ENCODE results near the gene AKAP13. TPM values are rescaled to one million over a fixed set of nuclear protein-coding genes. Genes with fewer than 3 reads are reported as not detected.

Gene AKAP13
- total RNA-seq, 1 experiment from 2014 or later, result 36.0 TPM

DNA sequence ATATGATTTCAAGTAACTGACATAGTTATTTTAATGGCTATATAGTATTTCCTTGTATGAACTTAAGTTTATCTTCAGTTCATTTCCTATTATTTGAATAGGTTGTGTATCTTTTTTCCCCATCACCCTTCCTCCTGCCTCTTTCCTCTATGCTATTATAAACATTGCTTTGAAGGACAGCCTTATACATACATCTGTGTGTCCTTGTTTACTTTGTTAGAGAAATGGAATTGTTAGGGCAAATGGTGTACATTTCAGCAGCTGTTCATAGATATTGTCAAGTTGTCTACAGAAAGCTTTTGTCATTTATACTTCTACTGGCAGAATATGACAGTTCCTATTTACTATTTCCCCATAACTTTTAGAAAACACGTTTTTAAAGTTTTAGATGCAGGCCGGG, 18.4 kb downstream of the AKAP13 start:
- in situ Hi-C loops (cut with HindIII; ENCODE audit: low pct_unique_long_range_greater_than_20kb, low sequenced_read_pairs), result no loop called here
- DNase-seq (ENCODE audit: low read depth, low spot score), result no peak

GRCh38 chr15:85399627-85400026, 19.2 kb downstream of the AKAP13 start:
- in situ Hi-C loops (cut with HindIII; ENCODE audit: low pct_unique_long_range_greater_than_20kb, low sequenced_read_pairs), result no loop called here
- no peak for DNase-seq (ENCODE audit: low read depth, low spot score)

DNA sequence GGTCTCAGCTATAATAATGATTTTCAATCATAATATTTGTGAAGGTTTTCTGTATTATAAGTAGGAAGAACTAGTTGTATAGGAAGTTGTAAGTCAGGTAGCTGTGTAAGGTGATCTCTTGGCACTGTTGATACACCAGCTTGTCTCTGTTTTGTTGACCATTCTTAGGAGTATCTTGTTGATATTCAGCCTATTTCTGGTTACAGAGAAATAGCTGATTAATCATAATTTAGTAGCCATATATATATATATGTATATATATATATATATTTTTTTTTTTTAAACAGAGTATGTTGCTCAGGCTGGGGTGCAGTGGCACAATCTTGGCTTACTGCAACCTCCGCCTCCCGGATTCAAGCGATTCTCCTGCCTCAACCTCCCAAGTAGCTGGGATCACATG, 20.2 kb downstream of the AKAP13 start:
- in situ Hi-C loops (cut with HindIII; ENCODE audit: low pct_unique_long_range_greater_than_20kb, low sequenced_read_pairs), result no loop called here
- no peak for DNase-seq (ENCODE audit: low read depth, low spot score)

GRCh38 chr15:85401108-85401774, 20.8 kb downstream of the AKAP13 start:
- no peak for DNase-seq (ENCODE audit: low read depth, low spot score)
- in situ Hi-C loops (cut with HindIII; ENCODE audit: low pct_unique_long_range_greater_than_20kb, low sequenced_read_pairs), result no loop called here

GRCh38 chr15:85402195-85402881, 21.9 kb downstream of the AKAP13 start:
- DNase-seq (ENCODE audit: low read depth, low spot score), result no peak
- in situ Hi-C loops (cut with HindIII; ENCODE audit: low pct_unique_long_range_greater_than_20kb, low sequenced_read_pairs), result no loop called here

GRCh38 chr15:85403745-85404144, 23.3 kb downstream of the AKAP13 start:
- in situ Hi-C loops (cut with HindIII; ENCODE audit: low pct_unique_long_range_greater_than_20kb, low sequenced_read_pairs), result no loop called here
- DNase-seq (ENCODE audit: low read depth, low spot score), result no peak

DNA sequence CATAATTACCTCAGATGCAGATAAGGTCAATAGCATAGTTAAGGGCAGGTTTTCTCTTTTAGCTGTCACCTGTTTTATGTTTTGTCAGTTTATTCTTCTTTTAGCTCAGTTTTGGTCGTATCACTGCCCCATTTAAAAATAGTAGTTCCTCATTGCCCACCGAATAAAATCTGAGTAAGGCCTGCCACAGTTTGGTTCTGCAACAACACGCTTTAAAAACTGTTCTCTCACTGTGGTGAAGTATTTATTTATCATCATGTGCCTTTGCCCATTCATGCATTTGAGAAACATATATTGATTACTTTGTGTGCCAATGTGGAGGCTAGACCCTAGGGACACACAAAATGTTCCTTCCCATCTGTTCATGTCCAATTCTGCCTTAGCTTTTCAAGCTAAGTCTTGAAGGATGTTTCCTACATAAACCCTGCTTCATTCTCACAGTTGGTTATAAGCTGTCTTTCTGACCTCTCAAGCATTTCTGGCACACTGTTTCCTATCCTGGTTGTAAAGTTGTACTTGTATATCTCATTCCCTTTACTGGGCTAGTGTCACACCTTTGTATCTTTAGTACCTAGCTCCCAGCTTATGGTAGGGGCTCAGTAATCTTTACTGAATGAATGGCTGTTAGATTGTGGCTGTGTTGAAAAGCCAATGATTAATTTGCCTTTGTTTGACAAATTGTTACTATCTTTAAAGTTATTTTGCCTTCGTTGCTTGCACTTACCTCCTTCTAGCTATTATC, 23.9 kb downstream of the AKAP13 start:
- DNase-seq (ENCODE audit: low read depth, low spot score), result no peak
- in situ Hi-C loops (cut with HindIII; ENCODE audit: low pct_unique_long_range_greater_than_20kb, low sequenced_read_pairs), result no loop called here

- no peak for DNase-seq (ENCODE audit: low read depth, low spot score)
- in situ Hi-C loops (cut with HindIII; ENCODE audit: low pct_unique_long_range_greater_than_20kb, low sequenced_read_pairs), result no loop called here
Observed at GRCh38 chr15:85404918-85405866, 24.8 kb downstream of the AKAP13 start.

DNA sequence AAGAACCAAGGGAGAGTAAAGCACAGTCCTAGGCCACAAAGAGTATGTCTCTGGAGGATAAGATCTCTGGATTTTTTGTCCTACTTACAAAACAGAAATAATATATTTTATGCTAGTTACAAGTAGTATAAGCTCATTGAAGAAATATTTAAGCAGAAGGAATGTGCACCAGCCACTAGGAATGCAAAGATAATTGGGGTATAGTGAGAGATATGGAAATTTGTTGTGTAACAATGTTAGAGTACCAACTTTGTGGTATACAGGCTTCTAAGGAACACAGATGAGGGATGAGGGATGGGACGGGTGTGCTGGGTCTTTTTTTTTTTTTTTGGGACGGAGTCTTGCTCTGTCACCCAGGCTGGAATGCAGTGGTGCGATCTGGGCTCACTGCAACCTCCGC, 26.5 kb downstream of the AKAP13 start:
- DNase-seq (ENCODE audit: low read depth, low spot score), result no peak

GRCh38 chr15:85407421-85408269, 27.2 kb downstream of the AKAP13 start:
- in situ Hi-C loops (cut with HindIII; ENCODE audit: low pct_unique_long_range_greater_than_20kb, low sequenced_read_pairs), result no loop called here
- peak; percentile 45 for DNase-seq (ENCODE audit: low read depth, low spot score)

More for the DNA sequence above, 26.5 kb downstream of the AKAP13 start:
- in situ Hi-C loops (cut with HindIII; ENCODE audit: low pct_unique_long_range_greater_than_20kb, low sequenced_read_pairs), result no loop called here

DNA sequence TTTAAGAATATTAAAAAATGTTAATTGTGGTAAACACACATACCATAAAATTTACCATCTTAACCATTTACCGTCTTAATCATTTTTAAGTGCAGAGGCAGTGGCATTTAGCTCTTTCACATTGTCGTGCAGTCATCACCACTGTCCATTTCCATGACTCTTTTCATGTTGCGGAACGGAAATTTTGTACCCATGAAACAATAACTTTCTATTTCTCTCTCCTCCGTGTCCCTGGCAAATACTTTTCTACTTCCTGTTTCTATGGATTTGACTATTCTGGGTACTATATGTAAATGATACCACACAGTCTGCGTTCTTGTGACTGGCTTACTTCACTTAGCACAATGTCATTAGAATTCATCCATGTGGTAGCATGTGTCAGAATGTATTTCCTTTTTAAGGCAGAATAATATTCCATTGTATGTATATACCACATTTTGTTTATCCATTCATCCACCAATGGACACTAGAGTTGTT, 27.9 kb downstream of the AKAP13 start:
- DNase-seq (ENCODE audit: low read depth, low spot score), result peak; percentile 28
- in situ Hi-C loops (cut with HindIII; ENCODE audit: low pct_unique_long_range_greater_than_20kb, low sequenced_read_pairs), result no loop called here

DNA sequence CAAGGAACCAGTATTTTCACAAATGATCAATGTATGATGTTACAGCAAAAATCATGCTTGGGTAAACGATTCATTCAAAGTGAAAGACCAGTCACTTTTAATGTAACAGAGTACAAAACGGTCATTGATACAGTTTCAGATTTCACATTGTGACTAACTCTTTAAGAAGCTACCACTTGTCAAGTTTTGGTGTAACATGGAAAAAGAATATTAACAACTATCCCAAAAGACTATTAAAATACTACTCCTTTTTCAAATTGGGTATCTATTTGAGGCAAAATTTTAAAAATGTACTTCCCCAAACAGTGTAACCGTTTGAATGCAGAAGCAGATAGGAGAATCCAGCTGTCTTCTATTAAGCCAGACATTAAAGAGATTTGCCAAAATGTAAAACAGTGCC, 31.7 kb downstream of the AKAP13 start:
- DNase-seq (ENCODE audit: low read depth, low spot score), result peak; percentile 62
- in situ Hi-C loops (cut with HindIII; ENCODE audit: low pct_unique_long_range_greater_than_20kb, low sequenced_read_pairs), result no loop called here

DNA sequence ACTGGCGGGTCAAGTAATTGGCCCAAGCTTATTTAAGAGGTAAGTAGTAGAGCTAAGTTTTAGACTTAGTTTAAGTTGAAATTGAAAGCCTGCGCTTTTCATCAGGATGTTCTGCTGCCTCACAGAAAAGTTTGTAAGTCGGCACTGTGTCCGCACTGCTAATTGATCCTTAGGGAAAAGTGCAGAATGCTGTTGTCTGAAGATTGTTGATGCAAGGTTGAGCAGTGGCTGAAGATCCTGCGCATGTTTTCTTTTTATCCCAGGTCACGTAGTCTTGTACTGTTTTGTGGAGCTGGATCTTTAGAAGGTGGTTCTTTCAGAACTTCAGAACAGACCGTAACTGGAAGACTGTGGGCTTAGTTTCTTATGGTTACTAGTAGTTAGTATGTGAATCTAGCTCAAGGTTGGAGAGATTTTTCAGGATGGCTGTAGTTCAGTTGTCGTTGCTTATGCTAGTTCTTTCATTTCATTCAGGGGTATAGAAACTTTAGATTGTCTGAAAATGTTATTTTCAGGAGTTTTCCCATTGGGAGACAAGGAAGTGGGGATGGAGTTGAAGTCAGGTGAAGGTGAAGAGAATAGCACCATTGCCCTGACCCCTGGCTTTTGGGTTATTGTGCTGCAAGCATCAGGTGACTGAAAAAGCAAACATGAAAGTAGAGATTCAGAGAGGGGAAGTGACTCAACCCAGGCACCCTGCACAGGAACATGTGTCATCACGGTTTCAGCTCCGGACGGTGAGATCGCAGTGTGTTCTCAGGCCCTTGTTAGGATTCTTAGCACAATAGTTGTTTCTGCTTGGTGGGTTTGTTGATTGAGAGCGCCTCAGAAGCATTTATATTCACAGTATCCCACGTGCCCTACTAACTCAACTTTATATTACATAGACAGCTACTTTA, 32.8 kb downstream of the AKAP13 start:
- in situ Hi-C loops (cut with HindIII; ENCODE audit: low pct_unique_long_range_greater_than_20kb, low sequenced_read_pairs), result no loop called here
- DNase-seq (ENCODE audit: low read depth, low spot score), result peak; percentile 94

DNA sequence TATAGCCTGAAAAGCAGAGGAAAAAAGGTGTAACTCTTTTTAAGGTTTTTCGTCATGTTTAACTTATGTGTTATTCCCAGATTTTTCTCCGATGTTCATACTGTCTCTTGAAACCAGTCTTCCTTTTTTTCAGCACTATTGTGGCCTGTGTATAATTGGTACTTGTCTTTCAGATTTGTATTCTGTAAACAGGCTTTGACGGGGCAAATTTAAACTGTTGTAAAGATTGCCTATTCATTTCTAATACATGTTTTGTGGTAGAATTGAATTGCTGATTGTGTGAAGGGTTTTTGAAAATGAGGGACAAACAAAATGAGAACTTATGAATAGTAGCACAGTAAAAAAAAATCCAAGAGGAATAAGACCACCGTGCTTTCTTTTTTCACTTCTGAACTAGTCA, 33.6 kb downstream of the AKAP13 start:
- in situ Hi-C loops (cut with HindIII; ENCODE audit: low pct_unique_long_range_greater_than_20kb, low sequenced_read_pairs), result no loop called here
- no peak for DNase-seq (ENCODE audit: low read depth, low spot score)

DNA sequence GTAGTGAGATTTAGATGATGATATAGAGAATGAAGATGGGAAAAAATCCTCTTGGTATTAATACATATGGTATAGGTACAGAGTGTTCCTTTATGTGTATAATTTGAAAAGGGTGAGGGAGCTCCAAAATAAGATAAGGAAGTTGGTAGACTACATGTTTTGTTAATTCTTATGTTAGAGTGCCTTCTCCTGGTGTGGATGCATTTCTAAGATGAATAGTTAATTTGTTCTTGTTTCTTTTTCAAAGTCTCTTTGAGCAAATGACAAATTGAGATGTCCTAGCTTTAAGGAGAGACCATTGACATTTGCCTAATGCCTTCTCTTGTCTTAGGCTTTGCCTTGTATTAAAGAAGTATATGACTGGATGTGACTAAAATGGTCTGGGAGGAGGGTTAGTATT, 34.1 kb downstream of the AKAP13 start:
- in situ Hi-C loops (cut with HindIII; ENCODE audit: low pct_unique_long_range_greater_than_20kb, low sequenced_read_pairs), result no loop called here
- DNase-seq (ENCODE audit: low read depth, low spot score), result peak; percentile 48

- DNase-seq (ENCODE audit: low read depth, low spot score), result peak; percentile 56
- in situ Hi-C loops (cut with HindIII; ENCODE audit: low pct_unique_long_range_greater_than_20kb, low sequenced_read_pairs), result no loop called here
Observed at GRCh38 chr15:85414991-85415390, 34.6 kb downstream of the AKAP13 start.
